T47D (cell line): ENCODE measurements around the gene PRSS33.

Experiments
- DNase-seq, 2 experiments: peaks; one replicate each; pipeline versions ENCODE4 v3.0.0 to v3.0.0-alpha.2; 2011 to 2012; ENCODE audit warnings: low read depth in 1 of 2, low spot score in 1 of 2
- JUND ChIP-seq: IDR thresholded peaks from 2 replicates; pipeline ENCODE4 v1.6.1; 2012; ENCODE audit warnings: low read depth
- in situ Hi-C: cut with HindIII; loops from 2 replicates; pipeline ENCODE4 v1.10.0; 2016; ENCODE audit warnings: low sequenced_read_pairs, low pct_unique_long_range_greater_than_20kb

PRSS33 gene

DNA sequence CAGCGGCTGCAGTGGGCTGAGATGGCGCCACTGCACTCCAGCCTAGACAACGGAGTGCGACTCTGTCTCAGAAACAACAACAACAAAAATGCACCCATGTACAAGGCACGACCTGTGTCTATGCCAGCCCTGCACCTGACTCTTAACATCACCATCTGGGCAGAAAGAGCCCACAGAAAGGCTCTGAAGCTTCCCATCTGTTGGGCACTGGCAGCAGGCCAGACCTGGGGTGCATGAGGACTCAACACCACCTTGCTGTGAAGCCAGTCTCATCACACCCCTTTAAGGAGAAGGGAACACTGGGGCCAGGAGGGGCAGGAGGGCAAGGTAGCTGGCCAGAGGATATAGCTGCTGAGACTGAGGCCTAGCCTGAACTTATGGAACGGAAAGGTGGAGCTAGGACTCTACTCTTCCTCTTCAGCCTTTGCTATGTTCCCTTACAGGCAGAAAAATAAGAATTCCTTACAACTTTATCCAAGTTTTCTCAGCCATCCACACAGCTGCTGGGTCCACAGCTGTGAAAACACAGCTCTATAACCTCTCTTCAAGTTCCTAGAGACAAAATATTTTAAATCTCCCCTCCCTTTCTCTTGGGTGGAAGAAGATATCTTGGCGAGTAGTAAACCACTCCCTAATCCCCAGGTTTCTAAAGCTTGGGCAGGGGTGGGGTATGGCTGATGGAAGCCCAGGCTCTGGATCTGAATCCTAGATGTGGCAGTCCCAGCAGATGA lies 13.0 kb downstream of the PRSS33 start:
- no peak for TF ChIP-seq JUND
- in situ Hi-C loops: no loop called here
- no peak for DNase-seq

DNA sequence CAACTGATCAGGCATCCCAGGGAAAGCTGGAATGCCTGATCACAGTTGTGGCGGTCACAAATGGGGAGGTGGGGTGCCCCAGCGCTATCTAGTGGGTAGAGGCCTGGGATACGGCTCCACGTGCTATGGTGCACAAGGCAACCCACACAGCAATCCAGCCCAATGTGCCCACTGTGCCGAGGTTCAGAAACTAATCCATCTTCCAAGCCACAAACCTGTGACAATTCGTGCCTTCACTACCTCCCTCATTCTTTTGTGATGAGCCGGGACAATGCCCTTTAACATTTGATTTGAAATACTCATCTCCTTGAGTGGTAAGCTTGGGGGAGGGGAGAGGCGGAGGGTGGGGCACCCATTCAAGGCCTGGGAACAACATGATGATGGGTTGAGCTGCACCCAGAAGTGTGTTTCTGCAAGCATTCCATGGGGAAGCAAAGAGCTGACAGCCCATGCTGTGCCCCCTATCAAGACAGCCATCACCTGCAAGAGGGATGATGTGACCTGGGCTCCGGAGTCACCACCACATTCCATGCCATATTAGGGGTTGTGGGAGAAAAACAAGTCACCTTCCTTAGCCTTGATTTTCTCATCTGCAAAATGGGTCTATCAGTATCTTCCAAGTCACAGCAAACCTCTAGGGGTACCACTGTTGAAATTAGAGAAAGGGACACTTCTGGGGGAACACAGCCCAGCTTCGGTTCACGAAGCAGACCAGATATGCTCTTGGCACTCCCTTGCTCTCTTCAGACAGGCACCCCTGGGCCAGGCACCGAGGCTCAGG lies 14.0 kb downstream of the PRSS33 start:
- TF ChIP-seq JUND: no peak
- in situ Hi-C loops: no loop called here
- no peak for DNase-seq

- no peak for TF ChIP-seq JUND
- in situ Hi-C loops: no loop called here
- no peak for DNase-seq
Measured at GRCh38 chr16:2771496-2772402, 15.6 kb downstream of the PRSS33 start.

GRCh38 chr16:2770057-2770951 lies 17.1 kb downstream of the PRSS33 start:
- DNase-seq: peak in 1 of 2 experiments; percentile 60
- TF ChIP-seq JUND: no peak
- in situ Hi-C loops: no loop called here

DNA sequence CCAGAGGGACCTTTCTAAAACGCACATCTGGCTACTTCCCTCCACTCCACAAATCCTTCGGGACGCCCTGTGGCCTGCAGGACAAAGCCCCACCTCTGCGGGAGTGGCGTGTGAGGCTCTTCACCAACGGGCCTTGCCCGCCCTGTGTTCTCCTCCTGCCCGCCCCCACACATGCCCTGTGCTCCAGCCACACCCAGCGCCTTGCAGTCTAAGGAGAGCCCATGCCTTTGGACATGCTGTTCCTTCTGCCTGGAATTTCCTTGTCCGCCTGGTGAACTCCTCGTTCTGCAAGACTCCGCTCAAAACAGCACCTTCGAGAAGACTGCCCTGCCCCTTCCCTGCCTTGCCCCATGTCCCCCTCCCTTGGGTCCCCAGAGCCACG lies 17.7 kb downstream of the PRSS33 start:
- no peak for TF ChIP-seq JUND
- peak in 1 of 2 experiments; percentile 56 for DNase-seq
- in situ Hi-C loops: no loop called here

GRCh38 chr16:2769100-2769529 lies 18.2 kb downstream of the PRSS33 start:
- in situ Hi-C loops: no loop called here
- TF ChIP-seq JUND: no peak
- DNase-seq: no peak

DNA sequence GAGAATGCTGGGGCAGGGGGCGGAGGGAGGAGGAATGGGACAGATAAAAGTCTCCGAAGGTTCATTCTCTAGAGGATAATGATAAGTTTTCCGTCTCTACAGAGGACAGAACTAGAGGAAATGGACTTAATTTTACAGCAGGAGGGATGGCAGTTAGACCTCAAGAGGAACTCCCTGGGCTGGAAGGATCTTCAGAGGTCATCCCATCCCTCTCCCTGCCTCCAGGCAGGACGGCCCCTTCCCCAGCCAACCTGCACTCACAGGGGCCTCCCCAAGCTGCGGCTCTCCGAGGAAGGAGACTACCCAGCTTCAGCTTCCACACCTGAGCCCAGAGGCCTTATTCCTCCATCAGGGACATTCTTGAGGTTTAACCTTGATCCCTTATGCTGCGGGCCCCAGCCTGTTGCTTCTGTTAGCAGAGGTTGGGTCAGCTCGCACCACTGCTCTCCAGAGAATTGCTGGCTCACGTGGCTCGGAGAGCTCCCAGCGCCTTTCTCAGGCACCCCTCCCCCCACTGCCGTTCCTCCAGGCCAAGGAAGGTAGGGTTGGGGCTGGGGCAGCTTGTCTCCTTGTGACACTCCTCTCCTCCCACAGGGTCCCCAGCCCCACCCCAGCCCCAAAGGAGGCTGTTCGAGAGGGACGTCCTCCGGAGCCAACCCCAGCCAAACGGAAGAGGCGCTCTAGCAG lies 18.8 kb downstream of the PRSS33 start:
- DNase-seq: peak in 1 of 2 experiments; percentile 82
- in situ Hi-C loops: no loop called here
- no peak for TF ChIP-seq JUND

DNA sequence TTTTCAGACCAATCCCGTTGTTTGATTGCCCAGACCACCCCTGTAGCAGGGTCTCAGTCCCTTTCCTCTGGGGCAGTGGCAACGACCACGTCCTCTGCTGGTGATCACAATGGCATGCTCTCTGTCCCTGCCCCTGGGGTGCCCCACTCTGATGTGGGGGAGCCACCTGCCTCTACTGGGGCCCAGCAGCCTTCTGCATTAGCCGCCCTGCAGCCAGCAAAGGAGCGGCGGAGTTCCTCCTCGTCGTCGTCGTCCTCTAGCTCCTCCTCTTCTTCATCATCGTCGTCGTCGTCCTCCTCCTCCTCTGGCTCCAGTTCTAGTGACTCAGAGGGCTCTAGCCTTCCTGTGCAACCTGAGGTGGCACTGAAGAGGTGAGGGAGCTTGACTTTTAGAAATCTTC lies 19.5 kb downstream of the PRSS33 start:
- peak in 1 of 2 experiments; percentile 65 for DNase-seq
- TF ChIP-seq JUND: no peak
- in situ Hi-C loops: no loop called here

DNA sequence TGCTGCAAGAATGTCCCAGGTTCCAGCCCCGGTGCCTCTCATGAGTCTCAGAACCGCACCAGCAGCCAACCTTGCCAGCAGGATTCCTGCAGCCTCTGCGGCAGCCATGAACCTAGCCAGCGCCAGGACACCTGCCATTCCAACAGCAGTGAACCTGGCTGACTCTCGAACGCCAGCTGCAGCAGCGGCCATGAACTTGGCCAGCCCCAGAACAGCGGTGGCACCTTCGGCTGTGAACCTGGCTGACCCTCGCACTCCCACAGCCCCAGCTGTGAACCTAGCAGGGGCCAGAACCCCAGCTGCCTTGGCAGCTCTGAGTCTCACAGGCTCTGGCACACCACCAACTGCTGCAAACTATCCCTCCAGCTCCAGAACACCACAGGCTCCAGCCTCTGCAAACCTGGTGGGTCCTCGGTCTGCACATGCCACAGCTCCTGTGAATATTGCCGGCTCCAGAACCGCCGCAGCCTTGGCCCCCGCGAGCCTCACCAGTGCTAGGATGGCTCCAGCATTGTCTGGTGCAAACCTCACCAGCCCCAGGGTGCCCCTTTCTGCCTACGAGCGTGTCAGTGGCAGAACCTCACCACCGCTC lies 20.1 kb downstream of the PRSS33 start:
- in situ Hi-C loops: no loop called here
- TF ChIP-seq JUND: no peak
- DNase-seq: no peak

DNA sequence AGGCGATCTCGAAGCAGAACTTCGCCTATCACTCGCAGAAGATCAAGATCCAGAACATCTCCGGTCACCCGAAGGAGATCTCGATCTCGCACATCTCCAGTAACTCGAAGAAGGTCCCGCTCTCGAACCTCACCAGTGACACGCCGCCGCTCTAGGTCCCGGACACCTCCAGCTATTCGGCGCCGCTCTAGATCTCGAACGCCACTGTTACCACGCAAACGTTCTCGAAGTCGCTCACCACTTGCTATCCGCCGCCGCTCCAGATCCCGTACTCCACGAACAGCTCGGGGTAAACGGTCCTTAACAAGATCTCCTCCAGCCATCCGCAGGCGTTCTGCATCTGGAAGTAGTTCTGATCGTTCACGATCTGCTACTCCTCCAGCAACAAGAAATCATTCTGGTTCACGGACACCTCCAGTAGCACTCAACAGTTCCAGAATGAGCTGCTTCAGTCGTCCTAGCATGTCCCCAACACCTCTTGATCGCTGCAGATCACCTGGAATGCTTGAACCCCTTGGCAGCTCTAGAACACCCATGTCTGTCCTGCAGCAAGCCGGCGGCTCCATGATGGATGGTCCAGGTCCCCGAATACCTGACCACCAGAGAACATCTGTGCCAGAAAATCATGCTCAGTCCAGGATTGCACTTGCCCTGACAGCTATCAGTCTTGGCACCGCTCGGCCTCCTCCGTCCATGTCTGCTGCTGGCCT lies 20.8 kb downstream of the PRSS33 start:
- TF ChIP-seq JUND: no peak
- DNase-seq: no peak
- in situ Hi-C loops: no loop called here
